ENCODE data around the gene CADM3. TPM values are rescaled to one million over a fixed set of nuclear protein-coding genes. Genes with fewer than 3 reads are reported as not detected.

CADM3 gene
- total RNA-seq, 1 experiment from 2014 or later, result not detected

GRCh38 chr1:159206110-159206509 lies 34.7 kb downstream of the CADM3 start:
- no peak for DNase-seq (ENCODE audit: low spot score)

GRCh38 chr1:159207080-159207479 lies 35.7 kb downstream of the CADM3 start:
- DNase-seq (ENCODE audit: low spot score), result no peak

GRCh38 chr1:159207774-159208173 lies 36.4 kb downstream of the CADM3 start:
- no peak for DNase-seq (ENCODE audit: low spot score)

GRCh38 chr1:159208175-159208825 lies 36.9 kb downstream of the CADM3 start:
- no peak for DNase-seq (ENCODE audit: low spot score)

GRCh38 chr1:159209061-159209460 lies 37.6 kb downstream of the CADM3 start:
- DNase-seq (ENCODE audit: low spot score), result no peak

GRCh38 chr1:159211331-159212136 lies 40.1 kb downstream of the CADM3 start:
- peak; percentile 53 for DNase-seq (ENCODE audit: low spot score)

- no peak for DNase-seq (ENCODE audit: low spot score)
These were observed 41.2 kb downstream of the CADM3 start for GRCh38 chr1:159212596-159212995.

GRCh38 chr1:159214149-159214760 lies 42.8 kb downstream of the CADM3 start:
- peak; percentile 60 for DNase-seq (ENCODE audit: low spot score)

GRCh38 chr1:159218649-159219636 lies 47.5 kb downstream of the CADM3 start:
- no peak for DNase-seq (ENCODE audit: low spot score)

- no peak for DNase-seq (ENCODE audit: low spot score)
These were observed 50.9 kb downstream of the CADM3 start for GRCh38 chr1:159222075-159222865.

- DNase-seq (ENCODE audit: low spot score), result no peak
These were observed 51.6 kb downstream of the CADM3 start for GRCh38 chr1:159223004-159223403.

GRCh38 chr1:159228554-159228953 lies 57.1 kb downstream of the CADM3 start:
- no peak for DNase-seq (ENCODE audit: low spot score)

GRCh38 chr1:159229260-159229885 lies 58.0 kb downstream of the CADM3 start:
- DNase-seq (ENCODE audit: low spot score), result no peak

- no peak for DNase-seq (ENCODE audit: low spot score)
These were observed 58.5 kb downstream of the CADM3 start for GRCh38 chr1:159229896-159230295.

GRCh38 chr1:159239551-159240220 lies 68.3 kb downstream of the CADM3 start:
- no peak for DNase-seq (ENCODE audit: low spot score)

- no peak for DNase-seq (ENCODE audit: low spot score)
These were observed 75.9 kb downstream of the CADM3 start for GRCh38 chr1:159247266-159247665.

- DNase-seq (ENCODE audit: low spot score), result no peak
These were observed 76.9 kb downstream of the CADM3 start for GRCh38 chr1:159248311-159248710.

GRCh38 chr1:159250638-159251216 lies 79.3 kb downstream of the CADM3 start:
- no peak for DNase-seq (ENCODE audit: low spot score)

All from HT-29 (cell line).